Measurements from ENCODE around the gene MATN3. TPM values are rescaled to one million over a fixed set of nuclear protein-coding genes. Genes with fewer than 3 reads are reported as not detected.

MATN3 gene
- total RNA-seq, 2 experiments from 2014 or later = not detected

GRCh38 chr2:19989667-19990415 lies 22.6 kb downstream of the MATN3 start, which contains the start of gene WDR35:
Gene WDR35, minus strand, starts transcription at chr2:19990105. Its CDS starts 90 bp downstream, at chr2:19990015.
- peak; percentile 94 for DNase-seq
- peaks cover 10% of the 10 kb centered on the region for H3K36me3 Mint-ChIP-seq
- no peaks in the 10 kb centered on the region for H3K9me3 Mint-ChIP-seq
- H3K4me3 Mint-ChIP-seq = peak within 1 kb of the TSS; percentile 90
- ChIA-PET CTCF (interaction anchor here (1.1 to 1.9 kb wide), 2 partner anchors 25 to 301 kb away, joined by 3 to 8 read pairs; no protein-coding TSS in a partner anchor), POLR2A (interaction anchor here (1.2 kb wide), 2 partner anchors 21 to 62 kb away, joined by 5 read pairs; partner anchors contain the start of gene LAPTM4A)
- peaks cover 9% of the 10 kb centered on the region for H3K27me3 Mint-ChIP-seq
- H3K4me1 Mint-ChIP-seq (ENCODE audit: low read depth) = peaks cover 23% of the 10 kb centered on the region
- peak within 1 kb of the TSS; percentile 74 for H3K27ac Mint-ChIP-seq
- intact Hi-C loops (cut with micrococcal nuclease) = loop anchor here (1.0 to 5.0 kb wide), 3 partner anchors 61 to 643 kb away; partner anchors contain the start of gene LAPTM4A

GRCh38 chr2:19989342-19989666 lies 23.2 kb downstream of the MATN3 start:
- no peak for DNase-seq
- Mint-ChIP-seq H3K4me3 (peak overlapping the region; percentile 90), H3K36me3 (peaks cover 10% of the 10 kb centered on the region), H3K9me3 (no peaks in the 10 kb centered on the region), H3K27ac (peak overlapping the region; percentile 74), H3K27me3 (peaks cover 9% of the 10 kb centered on the region), H3K4me1 (ENCODE audit: low read depth) (peaks cover 23% of the 10 kb centered on the region)
- CTCF ChIA-PET = interaction anchor here (1.3 to 1.9 kb wide), 2 partner anchors 26 to 111 kb away, joined by 4 to 8 read pairs; no protein-coding TSS in a partner anchor
- POLR2A ChIA-PET = interaction anchor here (1.2 kb wide), 2 partner anchors 22 to 63 kb away, joined by 5 read pairs; partner anchors contain the start of gene LAPTM4A
- intact Hi-C loops (cut with micrococcal nuclease) = loop anchor here (5.0 kb wide), 1 partner anchor 642 kb away; no protein-coding TSS in a partner anchor

GRCh38 chr2:19988600-19988999 lies 23.9 kb downstream of the MATN3 start:
- H3K9me3 Mint-ChIP-seq = no peaks in the 10 kb centered on the region
- ChIA-PET CTCF (interaction anchor here (1.3 to 1.9 kb wide), 2 partner anchors 27 to 112 kb away, joined by 4 to 8 read pairs; no protein-coding TSS in a partner anchor), POLR2A (no interaction called here)
- peaks cover 23% of the 10 kb centered on the region for H3K4me1 Mint-ChIP-seq (ENCODE audit: low read depth)
- H3K27me3 Mint-ChIP-seq = peaks cover 9% of the 10 kb centered on the region
- H3K36me3 Mint-ChIP-seq = peaks cover 15% of the 10 kb centered on the region
- DNase-seq = no peak
- H3K27ac Mint-ChIP-seq = no peak overlapping the region
- intact Hi-C loops (cut with micrococcal nuclease) = loop anchor here (5.0 kb wide), 1 partner anchor 641 kb away; no protein-coding TSS in a partner anchor
- H3K4me3 Mint-ChIP-seq = peak overlapping the region; percentile 90

GRCh38 chr2:19987936-19988335 lies 24.5 kb downstream of the MATN3 start:
- H3K27me3 Mint-ChIP-seq = peaks cover 5% of the 10 kb centered on the region
- no peak overlapping the region for H3K27ac Mint-ChIP-seq
- DNase-seq = no peak
- intact Hi-C loops (cut with micrococcal nuclease) = loop anchor here (5.0 kb wide), 1 partner anchor 641 kb away; no protein-coding TSS in a partner anchor
- ChIA-PET CTCF (interaction anchor here (1.3 kb wide), 1 partner anchor 112 kb away, joined by 4 read pairs; no protein-coding TSS in a partner anchor), POLR2A (no interaction called here)
- H3K4me1 Mint-ChIP-seq (ENCODE audit: low read depth) = peaks cover 23% of the 10 kb centered on the region
- H3K9me3 Mint-ChIP-seq = no peaks in the 10 kb centered on the region
- H3K4me3 Mint-ChIP-seq = no peak overlapping the region
- H3K36me3 Mint-ChIP-seq = peaks cover 15% of the 10 kb centered on the region

- intact Hi-C loops (cut with micrococcal nuclease) = no loop called here
- Mint-ChIP-seq H3K4me3 (no peak overlapping the region), H3K9me3 (no peaks in the 10 kb centered on the region), H3K36me3 (peaks cover 28% of the 10 kb centered on the region), H3K27me3 (no peaks in the 10 kb centered on the region), H3K4me1 (ENCODE audit: low read depth) (no peaks in the 10 kb centered on the region), H3K27ac (no peak overlapping the region)
- CTCF ChIA-PET = no interaction called here
- POLR2A ChIA-PET = no interaction called here
- DNase-seq = no peak
Measured at GRCh38 chr2:19982268-19982667, 30.2 kb downstream of the MATN3 start.

GRCh38 chr2:19979932-19980331 lies 32.5 kb downstream of the MATN3 start:
- Mint-ChIP-seq H3K36me3 (peaks cover 22% of the 10 kb centered on the region), H3K9me3 (no peaks in the 10 kb centered on the region), H3K4me3 (no peak overlapping the region), H3K27ac (no peak overlapping the region), H3K27me3 (no peaks in the 10 kb centered on the region), H3K4me1 (ENCODE audit: low read depth) (no peaks in the 10 kb centered on the region)
- DNase-seq = no peak
- ChIA-PET CTCF (no interaction called here), POLR2A (no interaction called here)
- intact Hi-C loops (cut with micrococcal nuclease) = no loop called here

- no peak for DNase-seq
- Mint-ChIP-seq H3K9me3 (no peaks in the 10 kb centered on the region), H3K27ac (no peak overlapping the region), H3K4me1 (ENCODE audit: low read depth) (peaks cover 8% of the 10 kb centered on the region), H3K36me3 (peaks cover 19% of the 10 kb centered on the region), H3K27me3 (no peaks in the 10 kb centered on the region), H3K4me3 (no peak overlapping the region)
- intact Hi-C loops (cut with micrococcal nuclease) = no loop called here
- CTCF ChIA-PET = interaction anchor here (1.0 kb wide), 1 partner anchor 42 kb away, joined by 3 read pairs; no protein-coding TSS in a partner anchor
- POLR2A ChIA-PET = no interaction called here
Measured at GRCh38 chr2:19973466-19973865, 39.0 kb downstream of the MATN3 start.

- Mint-ChIP-seq H3K9me3 (no peaks in the 10 kb centered on the region), H3K4me1 (ENCODE audit: low read depth) (peaks cover 8% of the 10 kb centered on the region), H3K36me3 (peaks cover 22% of the 10 kb centered on the region), H3K4me3 (no peak overlapping the region), H3K27ac (no peak overlapping the region), H3K27me3 (no peaks in the 10 kb centered on the region)
- ChIA-PET CTCF (interaction anchor here (1.5 kb wide), 1 partner anchor 44 kb away, joined by 5 read pairs; no protein-coding TSS in a partner anchor), POLR2A (no interaction called here)
- intact Hi-C loops (cut with micrococcal nuclease) = no loop called here
- no peak for DNase-seq
Measured at GRCh38 chr2:19971691-19972090, 40.8 kb downstream of the MATN3 start.

- no peaks in the 10 kb centered on the region for H3K9me3 Mint-ChIP-seq
- ChIA-PET CTCF (interaction anchor here (0.7 to 1.3 kb wide), 2 partner anchors 51 to 462 kb away, joined by 4 to 6 read pairs; no protein-coding TSS in a partner anchor), POLR2A (no interaction called here)
- H3K27ac Mint-ChIP-seq = no peak overlapping the region
- H3K27me3 Mint-ChIP-seq = no peaks in the 10 kb centered on the region
- intact Hi-C loops (cut with micrococcal nuclease) = no loop called here
- no peak for DNase-seq
- no peak overlapping the region for H3K4me3 Mint-ChIP-seq
- no peaks in the 10 kb centered on the region for H3K4me1 Mint-ChIP-seq (ENCODE audit: low read depth)
- peaks cover 11% of the 10 kb centered on the region for H3K36me3 Mint-ChIP-seq
Measured at GRCh38 chr2:19963386-19963785, 49.1 kb downstream of the MATN3 start.

- CTCF ChIA-PET = interaction anchor here (0.6 to 1.1 kb wide), 7 partner anchors 9 to 257 kb away, joined by 3 to 4 read pairs (median 3); no protein-coding TSS in a partner anchor
- peaks cover 5% of the 10 kb centered on the region for H3K36me3 Mint-ChIP-seq
- no peaks in the 10 kb centered on the region for H3K4me1 Mint-ChIP-seq (ENCODE audit: low read depth)
- POLR2A ChIA-PET = no interaction called here
- intact Hi-C loops (cut with micrococcal nuclease) = loop anchor here (1.0 to 5.0 kb wide), 2 partner anchors 62 to 143 kb away; no protein-coding TSS in a partner anchor
- H3K9me3 Mint-ChIP-seq = no peaks in the 10 kb centered on the region
- no peak overlapping the region for H3K4me3 Mint-ChIP-seq
- peak; percentile 51 for DNase-seq
- H3K27me3 Mint-ChIP-seq = no peaks in the 10 kb centered on the region
- H3K27ac Mint-ChIP-seq = no peak overlapping the region
Measured at GRCh38 chr2:19955544-19956422, 56.7 kb downstream of the MATN3 start.

GRCh38 chr2:19949071-19949470 lies 63.4 kb downstream of the MATN3 start:
- H3K27ac Mint-ChIP-seq = no peak overlapping the region
- no peaks in the 10 kb centered on the region for H3K9me3 Mint-ChIP-seq
- DNase-seq = no peak
- ChIA-PET CTCF (interaction anchor here (0.7 kb wide), 1 partner anchor 20 kb away, joined by 3 read pairs; no protein-coding TSS in a partner anchor), POLR2A (no interaction called here)
- H3K4me3 Mint-ChIP-seq = no peak overlapping the region
- no peaks in the 10 kb centered on the region for H3K27me3 Mint-ChIP-seq
- intact Hi-C loops (cut with micrococcal nuclease) = no loop called here
- peaks cover 11% of the 10 kb centered on the region for H3K36me3 Mint-ChIP-seq
- H3K4me1 Mint-ChIP-seq (ENCODE audit: low read depth) = no peaks in the 10 kb centered on the region
